ENCODE data around the gene SLC38A7. TPM values are rescaled to one million over a fixed set of nuclear protein-coding genes. Genes with fewer than 3 reads are reported as not detected.

SLC38A7 gene
- total RNA-seq, 1 experiment from 2014 or later: 7.3 TPM

DNA sequence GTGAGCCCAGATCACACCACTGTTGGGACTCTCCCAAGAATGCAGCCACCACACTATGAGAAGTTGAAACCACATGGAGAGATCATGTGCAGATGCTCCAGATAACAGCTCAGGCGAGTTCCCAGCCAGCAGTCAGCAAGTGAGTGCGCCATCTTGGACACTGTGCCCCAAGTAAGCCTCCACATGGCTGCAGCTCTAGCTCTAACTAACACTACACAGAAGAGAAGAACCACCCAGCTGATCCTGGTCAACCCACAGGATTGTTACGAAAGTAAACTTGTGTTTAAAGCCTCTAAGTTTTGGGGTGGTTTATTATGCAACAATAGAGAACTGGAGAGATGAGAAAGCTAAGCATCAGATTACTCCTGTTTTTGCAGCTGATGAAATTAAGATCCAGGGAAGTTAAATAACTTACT lies 25.8 kb downstream of the SLC38A7 start:
- no peaks in the 10 kb centered on the region for H4K20me1 ChIP-seq (ENCODE audit: low read length)
- intact Hi-C loops (cut with micrococcal nuclease): no loop called here
- no peaks in the 10 kb centered on the region for H3K27me3 ChIP-seq (ENCODE audit: low read length)
- no peak overlapping the region for H3K4me2 ChIP-seq (ENCODE audit: low read length)
- H3F3A ChIP-seq (ENCODE audit: low read length, unreplicated experiment): no peaks in the 10 kb centered on the region
- no peak overlapping the region for H3K27ac ChIP-seq (ENCODE audit: low read length)
- no peaks in the 10 kb centered on the region for H3K9me2 ChIP-seq (replicated peaks; ENCODE audit: low read length)
- H3K36me3 ChIP-seq (ENCODE audit: low read depth, low read length): no peaks in the 10 kb centered on the region
- no peak overlapping the region for H2AFZ ChIP-seq (ENCODE audit: low read length)
- CTCF ChIA-PET: interaction anchor here (0.7 kb wide), 1 partner anchor 17 kb away, joined by 3 read pairs; no protein-coding TSS in a partner anchor
- DNase-seq (no peak), ATAC-seq (no peak)
- BruUV-seq (replicated peaks): no TSS peak
- no peaks in the 10 kb centered on the region for H3K79me2 ChIP-seq (ENCODE audit: low read length)
- no peaks in the 10 kb centered on the region for H3K4me1 ChIP-seq (ENCODE audit: insufficient read depth, low read length)
- H3K9me3 ChIP-seq (ENCODE audit: low read length): no peaks in the 10 kb centered on the region
- TF ChIP-seq EZH2 (IDR thresholded peaks at IDR 0.05; ENCODE audit: low read length, unreplicated experiment) (no peak), EZH2phosphoT487 (IDR thresholded peaks at IDR 0.05; ENCODE audit: borderline replicate concordance, low read length) (no peak)
- TF ChIP-seq, protein P1, sequence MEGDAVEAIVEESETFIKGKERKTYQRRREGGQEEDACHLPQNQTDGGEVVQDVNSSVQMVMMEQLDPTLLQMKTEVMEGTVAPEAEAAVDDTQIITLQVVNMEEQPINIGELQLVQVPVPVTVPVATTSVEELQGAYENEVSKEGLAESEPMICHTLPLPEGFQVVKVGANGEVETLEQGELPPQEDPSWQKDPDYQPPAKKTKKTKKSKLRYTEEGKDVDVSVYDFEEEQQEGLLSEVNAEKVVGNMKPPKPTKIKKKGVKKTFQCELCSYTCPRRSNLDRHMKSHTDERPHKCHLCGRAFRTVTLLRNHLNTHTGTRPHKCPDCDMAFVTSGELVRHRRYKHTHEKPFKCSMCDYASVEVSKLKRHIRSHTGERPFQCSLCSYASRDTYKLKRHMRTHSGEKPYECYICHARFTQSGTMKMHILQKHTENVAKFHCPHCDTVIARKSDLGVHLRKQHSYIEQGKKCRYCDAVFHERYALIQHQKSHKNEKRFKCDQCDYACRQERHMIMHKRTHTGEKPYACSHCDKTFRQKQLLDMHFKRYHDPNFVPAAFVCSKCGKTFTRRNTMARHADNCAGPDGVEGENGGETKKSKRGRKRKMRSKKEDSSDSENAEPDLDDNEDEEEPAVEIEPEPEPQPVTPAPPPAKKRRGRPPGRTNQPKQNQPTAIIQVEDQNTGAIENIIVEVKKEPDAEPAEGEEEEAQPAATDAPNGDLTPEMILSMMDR (conservative IDR thresholded peaks at IDR 0.05; ENCODE audit: low read depth, low read length): no peak
- no peak overlapping the region for H3K4me3 ChIP-seq (ENCODE audit: low read length)
- POLR2A ChIA-PET (ENCODE audit: unreplicated experiment): no interaction called here
- no peak overlapping the region for H3K9ac ChIP-seq (ENCODE audit: low read length)

DNA sequence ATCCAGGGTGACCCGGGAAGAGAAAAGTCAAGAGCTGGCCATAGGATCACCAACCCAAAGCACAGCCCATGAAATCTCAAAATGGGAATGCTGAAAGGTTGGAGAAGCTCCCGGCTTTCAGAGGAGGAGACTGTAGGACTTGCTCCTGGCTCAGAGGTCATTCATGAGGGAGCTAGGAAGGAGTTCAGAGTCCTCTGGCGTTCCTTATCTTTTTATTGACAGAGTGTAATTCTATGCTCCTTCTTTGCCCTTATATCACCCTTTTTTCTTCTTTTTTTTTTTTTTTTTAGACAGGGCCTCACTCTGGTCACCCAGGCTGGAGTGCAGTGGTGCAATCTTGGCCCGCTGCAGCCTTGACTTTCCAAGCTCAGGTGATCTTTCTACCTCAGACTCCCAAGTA lies 27.7 kb downstream of the SLC38A7 start:
- POLR2A ChIA-PET (ENCODE audit: unreplicated experiment): no interaction called here
- BruUV-seq (replicated peaks): no TSS peak
- CTCF ChIA-PET: no interaction called here

DNA sequence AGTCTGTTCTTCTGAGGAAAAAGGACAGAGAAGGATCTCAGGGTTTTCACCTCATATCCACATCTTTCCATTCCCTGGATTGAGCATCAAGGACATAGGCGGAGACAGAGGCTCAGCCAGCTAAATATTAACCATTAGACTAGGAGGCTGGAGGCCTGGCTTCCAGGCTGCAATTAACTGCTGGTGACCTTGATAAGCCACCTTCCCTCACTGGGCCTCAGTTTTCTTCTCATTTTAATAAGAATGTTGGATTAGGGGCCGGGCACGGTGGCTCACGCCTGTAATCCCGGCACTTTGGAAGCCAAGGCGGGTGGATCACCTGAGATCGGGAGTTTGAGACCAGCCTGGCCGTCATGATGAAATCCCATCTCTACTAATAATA lies 29.4 kb downstream of the SLC38A7 start:
- intact Hi-C loops (cut with micrococcal nuclease): no loop called here

More for the DNA sequence above, 27.7 kb downstream of the SLC38A7 start:
- Histone ChIP-seq H4K20me1 (ENCODE audit: low read length) (no peaks in the 10 kb centered on the region), H3K36me3 (ENCODE audit: low read depth, low read length) (no peaks in the 10 kb centered on the region), H3K27ac (ENCODE audit: low read length) (no peak overlapping the region), H2AFZ (ENCODE audit: low read length) (no peak overlapping the region), H3K9ac (ENCODE audit: low read length) (no peak overlapping the region), H3K9me3 (ENCODE audit: low read length) (no peaks in the 10 kb centered on the region), H3K9me2 (replicated peaks; ENCODE audit: low read length) (no peaks in the 10 kb centered on the region), H3K27me3 (ENCODE audit: low read length) (no peaks in the 10 kb centered on the region), H3K79me2 (ENCODE audit: low read length) (no peaks in the 10 kb centered on the region), H3K4me3 (ENCODE audit: low read length) (no peak overlapping the region), H3K4me2 (ENCODE audit: low read length) (no peak overlapping the region), H3K4me1 (ENCODE audit: insufficient read depth, low read length) (no peaks in the 10 kb centered on the region), H3F3A (ENCODE audit: low read length, unreplicated experiment) (no peaks in the 10 kb centered on the region)
- TF ChIP-seq EZH2phosphoT487 (IDR thresholded peaks at IDR 0.05; ENCODE audit: borderline replicate concordance, low read length) (no peak), EZH2 (IDR thresholded peaks at IDR 0.05; ENCODE audit: low read length, unreplicated experiment) (no peak)
- TF ChIP-seq, protein P1 (conservative IDR thresholded peaks at IDR 0.05; ENCODE audit: low read depth, low read length): no peak
- intact Hi-C loops (cut with micrococcal nuclease): no loop called here
- ATAC-seq (no peak), DNase-seq (no peak)

More for the DNA sequence above, 29.4 kb downstream of the SLC38A7 start:
- Histone ChIP-seq H3K27me3 (ENCODE audit: low read length) (no peaks in the 10 kb centered on the region), H4K20me1 (ENCODE audit: low read length) (no peaks in the 10 kb centered on the region), H2AFZ (ENCODE audit: low read length) (no peak overlapping the region), H3K9ac (ENCODE audit: low read length) (no peak overlapping the region), H3K4me2 (ENCODE audit: low read length) (no peak overlapping the region), H3K4me1 (ENCODE audit: insufficient read depth, low read length) (no peaks in the 10 kb centered on the region), H3K36me3 (ENCODE audit: low read depth, low read length) (no peaks in the 10 kb centered on the region), H3K27ac (ENCODE audit: low read length) (no peak overlapping the region), H3K4me3 (ENCODE audit: low read length) (no peak overlapping the region), H3K9me3 (ENCODE audit: low read length) (no peaks in the 10 kb centered on the region), H3K79me2 (ENCODE audit: low read length) (no peaks in the 10 kb centered on the region), H3K9me2 (replicated peaks; ENCODE audit: low read length) (no peaks in the 10 kb centered on the region), H3F3A (ENCODE audit: low read length, unreplicated experiment) (no peaks in the 10 kb centered on the region)
- DNase-seq (no peak), ATAC-seq (no peak)
- ChIA-PET CTCF (no interaction called here), POLR2A (ENCODE audit: unreplicated experiment) (no interaction called here)
- BruUV-seq (replicated peaks): no TSS peak
- TF ChIP-seq, protein P1 (conservative IDR thresholded peaks at IDR 0.05; ENCODE audit: low read depth, low read length): no peak
- TF ChIP-seq EZH2 (IDR thresholded peaks at IDR 0.05; ENCODE audit: low read length, unreplicated experiment) (no peak), EZH2phosphoT487 (IDR thresholded peaks at IDR 0.05; ENCODE audit: borderline replicate concordance, low read length) (no peak)
